GM10266 (cell line): Measurements from ENCODE around the gene MEGF9.

Source experiments
- DNase-seq: peaks from one replicate; pipeline ENCODE4 v3.0.0; 2012; ENCODE audit errors: extremely low spot score
- CTCF ChIP-seq: IDR thresholded peaks from 2 replicates; pipeline ENCODE4 v1.5.1; 2012; ENCODE audit warnings: mild to moderate bottlenecking, low read depth; ENCODE audit not compliant: control insufficient read depth, insufficient read depth; ENCODE audit errors: missing control alignments

The MEGF9 gene

GRCh38 chr9:120702075-120702474 lies 12.2 kb downstream of the MEGF9 start:
- DNase-seq, result no peak

GRCh38 chr9:120701248-120701647 lies 13.0 kb downstream of the MEGF9 start:
- no peak for DNase-seq
- no peak for TF ChIP-seq CTCF

More at GRCh38 chr9:120702075-120702474, 12.2 kb downstream of the MEGF9 start:
- no peak for TF ChIP-seq CTCF

- DNase-seq, result no peak
- no peak for TF ChIP-seq CTCF
Observed at GRCh38 chr9:120698766-120699165, 15.5 kb downstream of the MEGF9 start.

- no peak for TF ChIP-seq CTCF
- DNase-seq, result no peak
Observed at GRCh38 chr9:120697448-120697847, 16.8 kb downstream of the MEGF9 start.

GRCh38 chr9:120696551-120697230 lies 17.6 kb downstream of the MEGF9 start:
- DNase-seq, result no peak
- TF ChIP-seq CTCF, result no peak

- DNase-seq, result no peak
Observed at GRCh38 chr9:120694559-120694958, 19.7 kb downstream of the MEGF9 start.

GRCh38 chr9:120693700-120694008 lies 20.6 kb downstream of the MEGF9 start:
- TF ChIP-seq CTCF, result no peak
- DNase-seq, result no peak

More at GRCh38 chr9:120694559-120694958, 19.7 kb downstream of the MEGF9 start:
- no peak for TF ChIP-seq CTCF
